BLaER1 treated with 17β-estradiol and CSF1 and Interleukin-3, amounts not matched to agents 10 nM and 100 nM (cell line): ENCODE measurements around the gene STX8.
A peak's percentile ranks its signal among the peaks of the same experiment; 100 is the strongest.

Source experiments
- H3K27ac ChIP-seq, 11 experiments: shearing (Covaris generic); formaldehyde crosslinking; 2 replicates each; pipeline ENCODE4 v1.8.1; 2022
- H3K27me3 ChIP-seq, 11 experiments: shearing (Covaris generic); formaldehyde crosslinking; 2 replicates each; pipeline ENCODE4 v1.8.1; 2022
- H3K36me3 ChIP-seq, 11 experiments: shearing (Covaris generic); formaldehyde crosslinking; 2 replicates each; pipeline ENCODE4 v1.8.1; 2022
- H3K4me1 ChIP-seq, 10 experiments: shearing (Covaris generic); formaldehyde crosslinking; 2 replicates each; pipeline ENCODE4 v1.8.1; 2022
- H3K4me2 ChIP-seq, 11 experiments: shearing (Covaris generic); formaldehyde crosslinking; 2 replicates each; pipeline ENCODE4 v1.8.1; 2022
- H3K4me3 ChIP-seq, 10 experiments: shearing (Covaris generic); formaldehyde crosslinking; 2 replicates each; pipeline ENCODE4 v1.8.1; 2022
- H3K9ac ChIP-seq, 11 experiments: shearing (Covaris generic); formaldehyde crosslinking; 2 replicates each; pipeline ENCODE4 v1.8.1; 2022
- H3K9me3 ChIP-seq, 11 experiments: shearing (Covaris generic); formaldehyde crosslinking; replicated peaks in 1 of 11; 2 replicates each; pipeline ENCODE4 v1.8.1; 2022
- H4K20me1 ChIP-seq, 11 experiments: shearing (Covaris generic); formaldehyde crosslinking; 2 replicates each; pipeline ENCODE4 v1.8.1; 2022
- Cebpa-rat ChIP-seq, 11 experiments: shearing (Covaris generic); IDR thresholded peaks; 2 replicates each; pipeline ENCODE4 v1.8.1; 2022

STX8 gene

GRCh38 chr17:9371019-9371418, 204.6 kb downstream of the STX8 start:
- Histone ChIP-seq H3K4me1 (peaks cover 0 to 41% (median 13%) of the 10 kb centered on the region in 10 experiments; a peak in 9 of 20 replicates), H3K9ac (no peak overlapping the region), H3K36me3 (peaks cover 4 to 9% (median 5%) of the 10 kb centered on the region in 11 experiments), H3K27me3 (no peaks in the 10 kb centered on the region), H3K4me3 (no peak overlapping the region), H3K9me3 (peaks cover 3 to 6% (median 4%) of the 10 kb centered on the region in 11 experiments; a peak in 21 of 22 replicates), H3K4me2 (peak overlapping the region in 5 of 11 experiments; percentile 3 to 70 (median 62); a peak in 9 of 22 replicates), H3K27ac (peak overlapping the region in 2 of 11 experiments; percentile 50 to 62; a peak in 4 of 22 replicates), H4K20me1 (peaks cover 0 to 14% (median 0%) of the 10 kb centered on the region in 11 experiments; a peak in 2 of 22 replicates)
- TF ChIP-seq Cebpa-rat (IDR thresholded peaks at IDR 0.05), result no peak

- Histone ChIP-seq H3K4me3 (no peak overlapping the region), H4K20me1 (peaks cover 0 to 14% (median 0%) of the 10 kb centered on the region in 11 experiments; a peak in 2 of 22 replicates), H3K9me3 (peaks cover 0 to under 1% (median 0%) of the 10 kb centered on the region in 11 experiments; a peak in 3 of 22 replicates), H3K4me1 (peaks cover 0 to 41% (median 13%) of the 10 kb centered on the region in 10 experiments; a peak in 9 of 20 replicates), H3K36me3 (peaks cover 0 to 3% (median 0%) of the 10 kb centered on the region in 11 experiments; a peak in 3 of 22 replicates), H3K9ac (no peak overlapping the region), H3K27me3 (no peaks in the 10 kb centered on the region), H3K27ac (peak overlapping the region in 3 of 11 experiments; percentile 49 to 62 (median 50); a peak in 6 of 22 replicates), H3K4me2 (peak overlapping the region in 5 of 11 experiments; percentile 14 to 70 (median 62); a peak in 10 of 22 replicates)
- peak in 7 of 11 experiments; percentile 40 to 78 (median 60); a peak in 10 of 22 replicates for TF ChIP-seq Cebpa-rat (IDR thresholded peaks at IDR 0.05)
These were observed 205.2 kb downstream of the STX8 start for GRCh38 chr17:9370467-9370866.

GRCh38 chr17:9368631-9369030, 207.0 kb downstream of the STX8 start:
- Histone ChIP-seq H3K27ac (no peak overlapping the region), H3K27me3 (no peaks in the 10 kb centered on the region), H4K20me1 (peaks cover 0 to 20% (median 0%) of the 10 kb centered on the region in 11 experiments; a peak in 2 of 22 replicates), H3K9me3 (no peaks in the 10 kb centered on the region), H3K4me1 (peaks cover 4 to 46% (median 15%) of the 10 kb centered on the region in 10 experiments; a peak in 17 of 20 replicates), H3K36me3 (no peaks in the 10 kb centered on the region), H3K9ac (no peak overlapping the region), H3K4me3 (no peak overlapping the region), H3K4me2 (peak overlapping the region in 3 of 11 experiments; percentile 62 to 70 (median 64); a peak in 7 of 22 replicates)
- TF ChIP-seq Cebpa-rat (IDR thresholded peaks at IDR 0.05), result no peak

GRCh38 chr17:9367156-9367555, 208.5 kb downstream of the STX8 start:
- H3K36me3 ChIP-seq, result no peaks in the 10 kb centered on the region

GRCh38 chr17:9364837-9365430, 210.7 kb downstream of the STX8 start:
- peaks cover 4 to 28% (median 10%) of the 10 kb centered on the region in 10 experiments; a peak in 17 of 20 replicates for H3K4me1 ChIP-seq

More at GRCh38 chr17:9367156-9367555, 208.5 kb downstream of the STX8 start:
- no peaks in the 10 kb centered on the region for H3K9me3 ChIP-seq
- no peak overlapping the region for H3K27ac ChIP-seq
- H3K9ac ChIP-seq, result no peak overlapping the region
- no peak overlapping the region for H3K4me3 ChIP-seq
- H4K20me1 ChIP-seq, result peaks cover 0 to 28% (median 0%) of the 10 kb centered on the region in 11 experiments; a peak in 2 of 22 replicates
- H3K4me1 ChIP-seq, result peaks cover 4 to 46% (median 17%) of the 10 kb centered on the region in 10 experiments; a peak in 17 of 20 replicates
- no peak for TF ChIP-seq Cebpa-rat (IDR thresholded peaks at IDR 0.05)
- no peaks in the 10 kb centered on the region for H3K27me3 ChIP-seq
- H3K4me2 ChIP-seq, result peak overlapping the region in 3 of 11 experiments; percentile 26 to 35 (median 35); a peak in 3 of 22 replicates

DNA sequence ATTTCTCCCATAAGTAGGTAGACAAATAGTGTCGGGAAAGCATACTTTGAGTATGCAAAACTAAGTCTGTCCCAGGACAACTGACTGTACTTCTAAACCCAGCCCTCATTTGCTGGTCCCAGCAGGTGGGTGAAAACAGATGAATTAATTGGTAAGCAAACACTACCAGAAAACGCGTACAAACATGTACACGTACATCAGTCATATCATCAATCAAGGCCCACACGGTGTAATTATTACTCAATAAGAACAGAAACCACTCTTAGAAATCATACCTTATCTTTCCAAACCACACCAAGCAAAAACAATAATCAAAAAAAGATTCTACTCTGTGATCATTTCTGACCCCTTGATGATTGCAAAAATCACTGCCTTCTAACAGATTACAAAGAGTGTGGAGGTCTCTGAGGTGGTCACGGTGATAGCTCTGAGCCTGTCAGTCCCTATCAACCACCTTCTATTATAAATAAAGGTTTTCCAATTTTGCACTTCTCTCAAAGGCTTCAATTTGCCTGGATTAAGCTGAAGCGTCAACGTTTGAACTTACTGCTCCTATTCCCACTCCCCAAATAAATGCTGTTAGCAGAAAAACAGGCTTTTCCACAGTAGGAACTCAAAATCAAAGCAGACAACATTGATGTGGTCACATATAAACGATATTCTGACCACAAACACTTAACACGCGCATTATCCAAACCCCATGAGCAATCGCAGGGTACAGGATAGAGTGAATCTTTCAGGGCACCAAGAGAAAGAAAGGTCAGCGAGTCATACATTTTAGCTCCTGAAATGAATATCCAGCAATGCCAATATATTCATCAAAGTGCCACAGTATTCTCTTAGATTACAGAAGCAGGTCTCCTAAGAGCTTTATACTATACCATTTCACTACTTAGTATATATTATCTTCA, 211.9 kb downstream of the STX8 start:
- Histone ChIP-seq H4K20me1 (peaks cover 0 to 14% (median 0%) of the 10 kb centered on the region in 11 experiments; a peak in 2 of 22 replicates), H3K9ac (no peak overlapping the region), H3K27me3 (no peaks in the 10 kb centered on the region), H3K4me1 (peaks cover 0 to 16% (median 10%) of the 10 kb centered on the region in 10 experiments; a peak in 14 of 20 replicates), H3K27ac (no peak overlapping the region), H3K9me3 (no peaks in the 10 kb centered on the region), H3K4me2 (peak overlapping the region in 4 of 11 experiments; percentile 15 to 48 (median 18); a peak in 8 of 22 replicates), H3K36me3 (no peaks in the 10 kb centered on the region), H3K4me3 (no peak overlapping the region)
- TF ChIP-seq Cebpa-rat (IDR thresholded peaks at IDR 0.05), result no peak

More at GRCh38 chr17:9364837-9365430, 210.7 kb downstream of the STX8 start:
- Histone ChIP-seq H4K20me1 (peaks cover 0 to 16% (median 0%) of the 10 kb centered on the region in 11 experiments; a peak in 2 of 22 replicates), H3K36me3 (no peaks in the 10 kb centered on the region), H3K27ac (no peak overlapping the region), H3K27me3 (no peaks in the 10 kb centered on the region), H3K9ac (no peak overlapping the region), H3K4me3 (no peak overlapping the region), H3K9me3 (no peaks in the 10 kb centered on the region), H3K4me2 (no peak overlapping the region)
- TF ChIP-seq Cebpa-rat (IDR thresholded peaks at IDR 0.05), result no peak

- peaks cover 11 to 23% (median 18%) of the 10 kb centered on the region in 10 experiments for H3K4me1 ChIP-seq
- H3K27ac ChIP-seq, result no peak overlapping the region
- no peak overlapping the region for H3K4me3 ChIP-seq
- no peaks in the 10 kb centered on the region for H3K36me3 ChIP-seq
- no peaks in the 10 kb centered on the region for H3K27me3 ChIP-seq
- H3K9ac ChIP-seq, result no peak overlapping the region
- TF ChIP-seq Cebpa-rat (IDR thresholded peaks at IDR 0.05), result no peak
- H4K20me1 ChIP-seq, result peaks cover 0 to 14% (median 4%) of the 10 kb centered on the region in 11 experiments; a peak in 4 of 22 replicates
- H3K9me3 ChIP-seq, result no peaks in the 10 kb centered on the region
- no peak overlapping the region for H3K4me2 ChIP-seq
These were observed 214.2 kb downstream of the STX8 start for GRCh38 chr17:9361188-9361955.

GRCh38 chr17:9360677-9361081, 214.9 kb downstream of the STX8 start:
- H3K27me3 ChIP-seq, result no peaks in the 10 kb centered on the region
- H4K20me1 ChIP-seq, result peaks cover 0 to 14% (median 5%) of the 10 kb centered on the region in 11 experiments; a peak in 4 of 22 replicates
- no peak overlapping the region for H3K4me2 ChIP-seq
- no peaks in the 10 kb centered on the region for H3K9me3 ChIP-seq
- no peak overlapping the region for H3K9ac ChIP-seq
- TF ChIP-seq Cebpa-rat (IDR thresholded peaks at IDR 0.05), result no peak
- H3K36me3 ChIP-seq, result no peaks in the 10 kb centered on the region
- H3K27ac ChIP-seq, result no peak overlapping the region
- H3K4me1 ChIP-seq, result peaks cover 18 to 30% (median 25%) of the 10 kb centered on the region in 10 experiments
- H3K4me3 ChIP-seq, result no peak overlapping the region
